GM19238 (cell line): ENCODE measurements around the gene RALY.
A peak's percentile ranks its signal among the peaks of the same experiment; 100 is the strongest.

Source experiments
- DNase-seq: peaks from one replicate; pipeline ENCODE4 v3.0.0; 2011; ENCODE audit warnings: low spot score; ENCODE audit not compliant: insufficient read length

RALY gene

DNA sequence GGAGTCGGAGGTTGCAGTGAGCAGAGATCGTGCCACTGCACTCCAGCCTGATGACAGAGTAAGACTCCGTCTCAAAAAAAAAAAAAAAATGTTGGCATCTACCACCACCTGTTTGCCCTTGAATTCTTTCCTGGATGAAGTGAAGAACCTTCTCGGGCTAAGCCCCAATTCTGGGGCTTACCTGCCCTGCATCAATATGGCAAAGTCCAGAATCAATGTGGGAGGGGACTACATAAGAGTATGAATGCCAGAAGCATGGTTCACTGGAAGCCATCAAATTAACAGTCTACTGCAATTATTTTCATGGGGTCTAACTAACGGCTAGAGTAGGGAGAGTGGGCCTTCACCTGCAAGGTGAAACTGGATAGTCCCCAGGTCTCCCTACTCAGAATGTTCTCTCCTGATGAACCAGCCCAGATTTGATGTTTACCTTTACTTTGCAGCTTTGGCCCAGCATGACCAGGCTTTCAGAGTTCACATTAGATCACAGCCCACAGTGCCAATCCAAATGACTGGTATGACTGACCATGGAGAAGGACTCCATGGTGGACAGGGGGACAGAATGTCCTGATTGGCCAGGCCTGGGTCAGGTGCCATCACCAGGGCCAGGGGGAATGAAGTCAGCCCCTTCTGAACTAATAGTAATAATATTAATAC is 7.0 kb upstream of the RALY start:
- no peak for DNase-seq

DNA sequence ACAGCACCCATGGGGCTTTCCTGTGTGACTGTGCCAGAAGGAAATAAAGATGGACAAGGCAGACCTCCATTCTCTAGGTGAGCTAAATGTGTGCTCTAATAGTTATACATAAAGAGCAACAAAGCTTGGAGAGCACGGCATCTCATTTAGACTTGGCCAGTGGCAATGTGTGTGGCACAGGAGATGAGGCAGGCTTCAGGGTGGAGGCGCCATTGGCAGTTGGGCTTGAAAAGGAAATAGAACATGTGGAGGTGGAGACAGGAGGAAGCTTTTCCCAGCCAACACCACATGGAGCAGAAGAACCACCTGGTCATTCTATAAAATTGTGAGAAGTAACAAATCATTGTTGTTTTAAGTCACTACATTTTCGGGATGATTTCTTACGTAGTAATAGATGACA is 3.6 kb upstream of the RALY start:
- no peak for DNase-seq

DNA sequence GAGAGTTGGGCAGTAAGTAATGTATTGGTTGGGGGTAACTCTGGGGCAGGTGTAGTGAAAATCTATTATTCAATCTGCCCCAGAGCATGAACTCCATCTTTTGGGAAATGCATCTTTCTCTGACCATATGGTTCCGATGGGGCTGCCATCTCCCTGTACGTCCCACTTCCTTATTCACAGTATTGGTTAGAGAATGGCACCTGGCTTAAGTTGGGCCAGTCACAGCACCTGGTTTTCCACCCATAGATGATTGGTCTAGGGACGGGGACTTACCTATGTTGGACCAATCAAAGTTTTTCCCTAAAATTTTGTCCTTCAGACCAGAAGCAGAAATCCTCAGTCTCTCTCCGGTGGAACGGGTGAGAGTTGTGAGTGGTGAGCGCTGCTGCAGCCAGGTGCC is 2.2 kb upstream of the RALY start:
- DNase-seq = no peak

DNA sequence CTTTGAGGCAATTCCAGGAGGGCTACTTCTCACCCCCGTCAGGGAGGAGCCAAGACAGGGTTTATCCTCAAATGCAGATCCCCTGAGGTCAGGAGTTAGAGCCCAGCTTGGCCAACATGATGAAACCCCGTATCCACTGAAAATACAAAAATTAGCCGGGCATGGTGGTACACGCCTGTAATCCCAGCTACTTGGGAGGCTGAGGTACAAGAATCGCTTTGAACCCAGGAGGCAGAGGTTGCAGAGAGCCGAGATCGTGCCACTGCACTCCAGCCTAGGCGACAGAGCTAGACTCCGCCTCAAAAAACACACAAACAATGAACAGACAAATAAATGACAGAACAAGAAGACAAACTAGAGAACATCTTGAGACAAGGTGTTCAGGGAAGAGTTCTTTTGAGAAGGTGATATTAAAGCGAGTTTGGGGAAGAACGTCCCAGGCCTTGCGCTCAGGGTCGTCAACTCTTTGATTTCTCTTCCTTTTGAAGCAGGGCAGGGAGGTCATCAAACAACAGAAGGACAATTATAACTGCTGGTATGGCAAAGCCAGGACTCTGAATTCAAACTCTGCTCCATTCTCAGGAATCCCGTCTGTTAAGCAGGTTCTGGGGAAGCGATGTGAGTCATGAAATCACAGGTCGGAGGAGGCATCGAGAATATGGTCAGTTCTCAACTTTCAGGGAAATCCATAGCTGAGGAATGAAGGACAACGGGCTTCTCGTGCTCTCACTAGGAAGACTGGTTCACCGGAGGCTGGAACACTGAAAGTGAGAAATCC is 1.4 kb upstream of the RALY start:
- DNase-seq = no peak

DNA sequence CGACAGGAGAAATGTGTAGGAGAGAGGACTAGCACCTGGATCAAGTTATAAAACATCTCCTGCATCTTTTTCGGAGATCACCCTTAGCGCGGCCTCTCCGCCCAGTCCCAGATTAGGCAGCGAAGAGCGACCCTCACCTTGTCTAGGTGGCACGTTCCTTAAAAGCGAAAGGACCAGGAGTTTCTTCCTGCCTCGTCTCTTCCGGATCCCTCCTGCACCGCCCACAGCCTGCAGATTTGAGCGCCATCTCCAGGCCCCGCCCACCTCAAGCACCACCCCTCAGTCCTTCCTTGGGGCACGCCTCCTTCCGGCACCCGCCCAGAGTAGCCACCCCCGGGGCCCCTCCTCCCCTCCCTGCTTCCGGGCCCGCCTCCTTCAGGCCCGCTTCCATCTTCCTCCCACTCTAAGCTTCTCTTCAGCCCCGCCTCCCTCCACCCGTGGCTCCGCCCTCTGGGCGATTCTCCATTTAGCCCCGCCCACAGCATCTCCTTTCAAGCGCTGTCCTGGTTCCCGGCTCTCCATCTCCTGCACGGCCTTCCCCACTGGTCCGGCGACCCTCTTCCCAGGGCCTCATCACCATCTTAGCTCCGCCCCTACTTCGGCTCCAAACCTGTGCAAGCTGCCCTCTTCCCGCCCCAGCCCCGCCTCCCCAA is 662 bp upstream of the RALY start:
- DNase-seq = peak; percentile 89

DNA sequence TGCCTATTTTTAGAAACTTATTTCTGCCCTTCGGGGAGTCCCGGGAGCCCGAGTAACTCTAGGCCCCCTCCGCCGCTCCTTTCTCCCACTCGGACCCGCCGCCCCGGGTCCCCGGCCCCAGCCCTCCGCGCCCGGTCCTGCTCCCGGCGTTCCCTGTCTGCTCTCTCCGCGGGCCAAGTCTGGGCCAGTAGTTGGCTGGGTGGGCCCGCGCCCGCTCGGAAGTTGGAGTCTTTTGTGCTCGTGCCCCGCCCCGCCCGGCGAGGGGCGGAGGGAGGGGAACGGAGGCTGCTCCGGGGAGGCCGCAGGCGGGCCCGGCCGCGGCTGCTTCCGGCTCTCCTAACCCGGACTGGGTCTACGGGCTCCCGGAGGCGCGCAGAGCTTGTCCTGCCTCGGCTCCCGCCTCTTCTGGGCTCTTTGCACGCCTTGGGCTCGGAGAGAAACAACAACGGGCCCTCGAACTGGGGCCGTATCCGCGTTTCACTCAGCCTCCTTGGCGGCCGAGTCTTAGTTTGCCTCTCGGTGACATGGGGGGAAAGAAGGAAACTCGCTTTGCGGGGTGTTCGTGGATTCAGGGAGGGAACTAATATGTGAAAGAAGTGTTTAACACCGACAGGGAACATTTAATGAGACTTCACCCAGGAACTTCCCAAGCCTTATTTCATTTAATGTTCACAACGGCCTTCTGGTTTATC is 657 bp downstream of the RALY start:
- peak; percentile 81 for DNase-seq

DNA sequence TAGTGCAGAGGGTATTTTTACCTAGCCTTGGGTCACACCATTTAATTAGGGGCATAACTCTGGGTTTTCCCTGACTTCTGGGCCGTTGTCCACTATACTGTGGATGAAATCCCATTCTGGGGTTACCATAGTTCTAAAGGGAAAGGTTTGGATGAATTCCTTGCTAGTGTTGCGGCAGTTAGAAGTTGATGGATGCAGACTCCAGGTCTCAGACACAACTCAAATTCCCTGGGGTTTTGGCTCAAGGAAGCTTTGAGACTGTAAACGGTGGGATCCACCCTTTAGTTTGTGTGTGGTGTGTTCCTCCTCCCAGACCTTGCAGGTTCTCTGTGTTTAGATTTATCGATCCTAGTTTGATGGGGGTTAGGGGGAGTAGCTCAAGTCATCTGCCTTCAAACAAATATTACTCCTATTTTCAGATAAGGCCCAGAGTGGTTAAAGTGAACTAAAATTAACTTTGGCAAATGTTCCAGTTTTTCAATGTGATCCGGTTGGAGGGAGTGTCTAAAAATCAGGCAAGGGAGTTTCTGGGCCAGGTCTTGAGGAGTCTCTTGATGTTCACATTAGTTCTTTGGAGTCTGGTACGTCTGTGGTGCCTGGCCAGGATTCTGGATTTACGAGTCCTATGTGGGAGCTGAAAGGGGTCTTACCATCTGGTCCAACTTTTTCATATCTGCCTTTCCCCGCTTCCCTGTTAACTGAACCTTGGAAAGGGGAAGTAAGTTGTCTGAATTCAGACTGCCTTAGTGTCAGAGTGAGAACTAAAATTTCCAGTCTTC is 1.5 kb downstream of the RALY start:
- no peak for DNase-seq

DNA sequence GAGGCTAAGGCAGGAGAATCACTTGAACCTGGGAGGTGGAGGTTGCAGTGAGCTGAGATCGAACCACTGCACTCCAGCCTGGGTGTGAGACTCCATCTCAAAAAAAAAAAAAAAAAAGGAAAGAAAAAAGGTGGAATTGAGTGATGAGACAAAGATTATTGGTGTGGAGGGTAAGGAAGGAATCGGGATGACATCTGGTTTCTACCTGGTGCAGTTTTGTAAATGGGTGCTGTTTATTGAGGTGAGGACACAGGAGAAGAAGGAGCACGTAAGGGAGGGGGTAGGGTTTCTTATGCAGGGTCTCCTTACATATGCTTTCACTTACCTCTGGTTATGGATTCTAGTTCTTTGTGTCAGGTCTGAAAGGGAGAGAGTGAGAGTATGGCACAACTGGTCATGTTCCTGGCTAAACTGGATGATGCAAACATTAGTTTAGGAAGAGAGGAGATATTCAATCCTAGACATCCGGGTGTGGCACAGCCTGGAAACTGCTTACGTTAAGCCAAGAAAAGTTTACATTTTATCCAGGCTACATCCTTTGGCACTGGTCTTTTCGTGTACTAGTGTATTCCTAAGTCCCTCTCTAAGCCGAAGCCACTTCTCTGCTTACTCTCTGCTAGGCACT is 5.4 kb downstream of the RALY start:
- DNase-seq = no peak

DNA sequence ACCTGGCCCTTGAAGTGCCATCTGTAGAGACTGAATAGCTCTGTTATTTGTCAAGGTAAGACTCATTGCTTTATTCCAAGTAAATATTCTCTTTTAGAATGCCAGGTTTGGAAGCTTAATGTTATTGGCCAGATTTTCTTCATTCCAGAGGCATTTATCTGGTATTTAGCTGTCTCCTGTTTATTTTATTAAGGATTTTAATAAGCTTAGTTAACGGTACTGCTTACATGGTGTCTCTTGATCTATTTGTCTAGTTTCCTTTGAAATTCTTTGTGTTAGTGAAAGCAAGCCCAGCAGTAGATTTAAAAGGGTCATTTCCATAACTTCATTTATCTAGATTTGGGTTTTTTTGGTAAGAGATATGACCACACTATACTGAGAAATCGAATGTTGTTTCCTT is 7.7 kb downstream of the RALY start:
- DNase-seq = no peak

DNA sequence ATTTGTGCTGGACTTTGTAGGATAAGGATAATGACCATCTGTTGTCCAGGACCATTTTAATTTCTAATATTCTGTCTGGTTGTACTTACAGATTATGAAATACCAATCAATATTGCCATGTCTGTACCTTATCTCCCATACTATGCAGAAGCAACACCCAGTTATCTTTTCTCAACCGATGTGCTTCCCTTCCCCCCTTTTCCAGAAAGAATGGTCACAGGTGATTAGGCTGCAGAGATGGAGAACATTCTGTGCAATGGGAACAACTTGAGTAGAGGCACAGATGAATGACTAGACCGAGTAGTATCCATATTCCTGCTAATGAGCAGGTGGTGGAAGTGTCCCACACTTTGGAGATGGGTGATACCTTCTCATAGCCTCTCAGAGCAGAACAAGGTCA is 10.5 kb downstream of the RALY start:
- no peak for DNase-seq

DNA sequence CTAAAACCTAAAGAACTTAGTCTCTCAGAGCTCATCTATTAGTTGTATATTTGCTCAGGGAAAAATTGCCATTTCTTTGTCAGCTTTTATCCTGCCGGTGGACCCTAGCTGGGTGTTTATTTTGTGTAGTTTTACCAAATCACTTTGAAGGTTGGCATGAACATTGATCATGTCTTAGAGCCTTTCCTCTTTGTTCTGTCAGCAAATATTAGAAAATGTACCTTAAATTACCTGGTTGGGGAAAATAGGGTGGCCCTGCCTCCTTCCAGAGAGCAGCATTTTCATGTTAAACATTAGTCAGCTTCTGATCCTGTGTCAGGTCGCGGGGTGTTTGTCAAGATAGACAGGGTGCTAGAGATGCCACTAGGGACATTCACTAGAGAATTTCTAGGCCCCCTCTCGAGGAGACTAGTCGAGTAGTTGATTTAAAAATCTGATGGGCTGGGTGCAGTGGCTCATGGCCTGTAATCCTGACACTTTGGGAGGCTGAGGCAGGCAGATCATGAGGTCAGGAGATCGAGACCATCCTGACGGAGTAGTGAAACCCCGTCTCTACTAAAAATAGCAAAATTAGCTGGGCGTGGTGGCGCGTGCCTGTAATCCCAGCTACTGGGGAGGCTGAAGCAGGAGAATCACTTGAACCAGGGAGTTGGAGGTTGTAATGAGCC is 11.2 kb downstream of the RALY start:
- no peak for DNase-seq

DNA sequence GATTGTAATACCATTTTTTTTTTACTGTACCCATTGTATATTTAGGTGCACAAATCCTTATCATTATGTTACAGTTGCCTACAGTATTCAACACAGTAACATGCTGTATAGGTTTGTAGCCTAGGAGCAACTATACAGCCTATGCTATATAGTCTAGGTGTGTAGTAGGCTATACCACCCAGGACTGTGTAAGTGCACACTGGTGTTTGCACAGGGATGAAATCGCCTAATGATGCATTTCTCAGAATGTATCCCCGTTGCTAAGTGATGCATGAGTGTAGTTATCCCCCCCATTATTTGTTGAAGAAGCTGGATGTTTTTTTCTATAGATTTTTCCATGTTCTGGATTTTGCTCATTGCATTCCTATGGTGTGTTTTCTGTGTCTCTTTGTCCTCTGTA is 12.9 kb downstream of the RALY start:
- no peak for DNase-seq

DNA sequence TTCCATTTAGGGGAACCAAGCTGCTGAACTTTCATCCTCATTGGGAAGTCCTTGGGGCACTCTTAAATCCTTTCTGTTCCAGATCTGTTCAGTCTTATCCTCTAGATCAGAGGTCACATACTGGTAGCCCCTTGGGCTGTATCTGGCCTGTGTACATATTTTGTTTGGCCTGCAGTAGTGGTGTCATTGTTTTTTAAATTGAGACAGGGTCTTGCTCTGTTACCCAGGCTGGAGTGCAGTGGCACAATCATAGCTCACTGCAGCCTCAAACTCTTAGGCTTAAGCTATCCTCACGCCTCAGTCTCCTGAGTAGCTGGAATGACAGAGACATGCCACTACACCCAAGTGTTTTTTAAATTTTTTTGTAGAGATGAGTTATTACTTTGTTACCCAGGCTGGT is 14.8 kb downstream of the RALY start:
- no peak for DNase-seq

DNA sequence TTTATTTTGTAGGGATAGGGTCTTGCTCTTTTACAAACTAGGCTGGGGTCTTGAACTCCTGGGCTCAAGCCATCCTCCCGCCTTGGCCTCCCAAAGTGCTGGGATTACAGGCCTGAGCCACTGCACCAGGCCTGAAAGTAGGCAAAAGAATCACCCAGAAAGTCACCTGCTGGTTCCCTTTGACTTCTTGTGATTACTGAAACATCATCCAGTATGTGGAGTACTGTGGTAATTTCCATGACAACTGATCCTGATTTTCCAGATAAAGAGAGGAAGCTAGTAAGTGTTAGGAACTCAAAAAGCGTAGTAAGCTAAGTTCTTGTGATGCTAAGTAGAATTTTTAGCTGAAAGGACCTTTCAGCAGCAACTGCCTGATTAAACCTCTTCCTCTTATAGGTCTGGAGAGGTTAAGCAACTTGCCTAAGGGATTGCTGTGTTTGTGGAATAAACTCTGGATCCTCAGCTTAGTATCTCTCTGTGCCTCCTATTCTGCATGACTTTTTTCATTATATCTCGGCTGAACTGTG is 16.8 kb downstream of the RALY start:
- DNase-seq = no peak

DNA sequence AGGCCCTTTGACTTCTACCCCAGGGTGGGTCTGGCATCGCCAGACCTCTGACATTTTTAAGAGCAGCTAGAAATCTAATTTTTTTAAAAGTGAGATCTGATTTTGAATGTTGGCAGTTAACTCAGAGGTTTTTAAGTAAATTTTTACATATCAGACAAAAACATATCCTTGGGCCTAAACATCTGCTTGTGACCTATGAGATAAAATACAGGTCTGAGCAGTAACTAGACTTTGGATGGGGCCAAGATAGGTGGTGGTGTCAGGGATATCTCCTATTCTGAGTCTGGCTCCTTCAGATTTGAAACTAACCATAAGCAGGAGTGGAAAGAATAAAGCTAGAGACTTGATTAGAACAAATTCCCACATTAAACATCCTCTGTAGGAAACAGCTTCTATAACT is 17.6 kb downstream of the RALY start:
- DNase-seq = no peak

DNA sequence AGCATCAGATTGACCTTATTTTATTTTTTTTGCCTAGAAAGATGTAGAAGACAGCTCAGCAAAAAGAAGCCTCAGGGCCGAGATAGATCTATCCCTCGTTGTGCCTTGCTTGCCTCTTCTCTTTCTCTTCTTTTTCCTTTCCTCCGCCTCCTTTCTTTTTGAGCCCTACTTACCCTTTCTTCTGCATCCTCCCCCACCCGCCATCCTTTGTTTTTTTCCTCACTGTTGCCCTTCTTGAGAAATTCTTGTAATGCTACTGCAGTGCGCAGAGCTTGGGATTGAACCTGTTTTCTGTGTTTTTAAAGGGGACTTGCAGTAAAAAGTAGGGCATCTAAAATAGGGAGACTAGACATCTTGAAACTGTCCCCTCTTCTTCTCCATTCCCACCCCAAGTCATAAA is 18.6 kb downstream of the RALY start:
- no peak for DNase-seq

DNA sequence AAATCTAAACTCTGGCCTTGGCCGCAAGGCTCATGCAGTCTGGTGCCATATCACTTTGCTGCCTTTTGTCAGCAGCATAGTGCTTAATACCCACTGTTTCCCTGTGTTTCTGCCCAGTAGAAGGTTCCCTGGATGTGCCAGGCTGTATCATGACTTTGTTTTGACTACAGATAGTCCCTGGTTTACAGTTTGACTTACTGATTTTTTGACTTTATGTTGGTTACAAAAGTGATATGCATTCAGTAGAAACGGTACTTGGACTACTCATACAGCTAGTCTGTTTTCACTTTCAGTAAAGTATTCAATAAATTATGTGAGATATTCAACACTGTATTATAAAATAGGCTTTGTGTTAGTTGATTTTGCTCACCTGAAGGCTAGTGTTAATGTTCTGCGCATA is 19.0 kb downstream of the RALY start:
- no peak for DNase-seq

DNA sequence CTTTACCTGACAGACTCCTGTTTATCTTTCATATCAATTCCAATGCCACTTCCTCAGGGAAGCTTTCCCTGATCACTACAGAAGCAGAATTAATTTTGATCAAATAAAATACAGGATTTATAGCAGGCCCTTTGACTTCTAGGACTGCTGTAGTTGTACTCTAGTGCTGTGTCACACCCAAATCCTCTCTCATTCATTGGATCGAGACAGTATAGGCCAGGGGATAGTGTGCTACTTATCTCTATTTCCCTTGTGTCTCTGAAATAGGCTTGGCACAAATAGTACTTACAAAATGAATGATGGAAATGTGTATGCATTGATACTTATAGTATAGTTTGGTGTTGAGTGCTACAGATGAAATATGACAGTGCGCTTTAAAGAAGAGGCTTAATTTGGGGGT is 19.8 kb downstream of the RALY start:
- DNase-seq = no peak

DNA sequence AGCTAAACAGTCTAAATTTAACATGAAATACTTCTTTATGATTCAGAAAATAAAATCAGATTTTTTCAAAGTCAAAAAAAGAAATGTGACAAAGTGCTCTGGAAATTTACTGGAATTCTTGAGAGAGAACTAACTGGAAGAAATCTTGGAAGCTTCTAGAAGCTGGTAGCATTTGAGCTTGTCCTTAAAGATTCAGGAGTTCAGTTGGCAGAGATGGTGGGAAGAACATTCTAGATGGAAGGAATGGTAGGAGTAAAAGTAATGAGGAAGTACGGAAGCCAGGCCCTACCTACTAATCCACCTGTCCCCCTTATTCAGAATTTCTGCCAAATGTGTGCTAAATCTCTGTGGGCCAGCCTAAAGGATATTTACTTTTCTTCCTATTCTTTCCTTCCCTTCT is 21.2 kb downstream of the RALY start:
- no peak for DNase-seq
